HepG2 (cell line): ENCODE results near the gene ZNF556. TPM values are rescaled to one million over a fixed set of nuclear protein-coding genes. Genes with fewer than 3 reads are reported as not detected.
A peak's percentile ranks its signal among the peaks of the same experiment; 100 is the strongest.

ENCODE experiments used
- EEA1 ChIP-seq: sonication (generic); formaldehyde crosslinking; IDR thresholded peaks from 2 replicates; pipeline ENCODE4 v1.5.1; 2020; ENCODE audit warnings: mild to moderate bottlenecking, missing genetic modification reagents, borderline replicate concordance
- GTF3A ChIP-seq: sonication (generic); formaldehyde crosslinking; conservative IDR thresholded peaks from 2 replicates; pipeline ENCODE4 v1.4.0; 2020; ENCODE audit warnings: mild to moderate bottlenecking, missing genetic modification reagents
- JUNB ChIP-seq: sonication (generic); formaldehyde crosslinking; IDR thresholded peaks from 2 replicates; pipeline ENCODE4 v1.8.0; 2022; ENCODE audit warnings: missing genetic modification reagents, mild to moderate bottlenecking, borderline replicate concordance
- NR2F2 ChIP-seq: IDR thresholded peaks from 2 replicates; pipeline ENCODE4 v1.6.1; 2012; ENCODE audit warnings: low read depth, inconsistent platforms, borderline replicate concordance
- SPEN ChIP-seq: sonication (generic); formaldehyde crosslinking; IDR thresholded peaks from 2 replicates; pipeline ENCODE4 v1.5.1; 2020; ENCODE audit warnings: low read depth, mild to moderate bottlenecking, missing genetic modification reagents
- ZMYM2 ChIP-seq: sonication (generic); formaldehyde crosslinking; IDR thresholded peaks from 2 replicates; pipeline ENCODE4 v1.8.0; 2022; ENCODE audit warnings: mild to moderate bottlenecking, missing genetic modification reagents
- ZNF329 ChIP-seq: sonication (generic); formaldehyde crosslinking; IDR thresholded peaks from 2 replicates; pipeline ENCODE4 v1.9.0; 2021; ENCODE audit warnings: low read depth, mild to moderate bottlenecking, missing genetic modification reagents
- ZNF354B ChIP-seq: sonication (generic); formaldehyde crosslinking; IDR thresholded peaks from 2 replicates; pipeline ENCODE4 v1.8.0; 2022; ENCODE audit warnings: mild to moderate bottlenecking, missing genetic modification reagents
- ZNF768 ChIP-seq: sonication (generic); formaldehyde crosslinking; IDR thresholded peaks from 2 replicates; pipeline ENCODE4 v1.4.0; 2020; ENCODE audit warnings: missing genetic modification reagents
- ZNF772 ChIP-seq: sonication (generic); formaldehyde crosslinking; IDR thresholded peaks from 2 replicates; pipeline ENCODE4 v1.5.0; 2020; ENCODE audit warnings: mild to moderate bottlenecking, missing genetic modification reagents
- polyA plus RNA-seq, 8 experiments: library from polyadenylated mRNA; depleted of rRNA in 3 of 8; stranded (reverse) in 7 of 8; unstranded in 1 of 8; fragments of >200 nt; fragmentation: Illumina TruSeq in 4 of 8; extraction: Trizol in 4 of 8; gene quantifications; 2 replicates each; pipeline versions ENCODE4 v1.2.1 to v1.2.3, GENCODE V29; 2011 to 2016; ENCODE audit warnings: low read depth in 4 of 8, missing spikeins in 1 of 8, mixed read lengths in 1 of 8; ENCODE audit not compliant: insufficient read depth in 1 of 8
- total RNA-seq, 5 experiments: library from RNA; depleted of rRNA; stranded (reverse); fragments of >200 nt; fragmentation: Illumina TruSeq; extraction: Trizol; gene quantifications; 2 replicates each; pipeline ENCODE4 v1.2.3, GENCODE V29; 2016; ENCODE audit warnings: low read depth in 1 of 5
- TF ChIP-seq, protein P1 (sequence below): sonication (generic); formaldehyde crosslinking; IDR thresholded peaks from 2 replicates; pipeline ENCODE4 v1.5.0; 2020; ENCODE audit warnings: mild to moderate bottlenecking, missing genetic modification reagents, borderline replicate concordance
- TF ChIP-seq, protein P2 (sequence below): sonication (generic); formaldehyde crosslinking; IDR thresholded peaks from 2 replicates; pipeline ENCODE4 v1.4.0; 2020; ENCODE audit warnings: missing genetic modification reagents, borderline replicate concordance
- TF ChIP-seq, protein P3 (sequence below): sonication (generic); formaldehyde crosslinking; IDR thresholded peaks from 2 replicates; pipeline ENCODE4 v1.4.0; 2020; ENCODE audit warnings: missing genetic modification reagents

ZNF556 gene
- total and polyA plus RNA-seq, 2 of the 13 experiments (the other 11 are each of a cell fraction or from before 2014, with no cell fraction given) = 4.2 to 28.6 TPM

DNA sequence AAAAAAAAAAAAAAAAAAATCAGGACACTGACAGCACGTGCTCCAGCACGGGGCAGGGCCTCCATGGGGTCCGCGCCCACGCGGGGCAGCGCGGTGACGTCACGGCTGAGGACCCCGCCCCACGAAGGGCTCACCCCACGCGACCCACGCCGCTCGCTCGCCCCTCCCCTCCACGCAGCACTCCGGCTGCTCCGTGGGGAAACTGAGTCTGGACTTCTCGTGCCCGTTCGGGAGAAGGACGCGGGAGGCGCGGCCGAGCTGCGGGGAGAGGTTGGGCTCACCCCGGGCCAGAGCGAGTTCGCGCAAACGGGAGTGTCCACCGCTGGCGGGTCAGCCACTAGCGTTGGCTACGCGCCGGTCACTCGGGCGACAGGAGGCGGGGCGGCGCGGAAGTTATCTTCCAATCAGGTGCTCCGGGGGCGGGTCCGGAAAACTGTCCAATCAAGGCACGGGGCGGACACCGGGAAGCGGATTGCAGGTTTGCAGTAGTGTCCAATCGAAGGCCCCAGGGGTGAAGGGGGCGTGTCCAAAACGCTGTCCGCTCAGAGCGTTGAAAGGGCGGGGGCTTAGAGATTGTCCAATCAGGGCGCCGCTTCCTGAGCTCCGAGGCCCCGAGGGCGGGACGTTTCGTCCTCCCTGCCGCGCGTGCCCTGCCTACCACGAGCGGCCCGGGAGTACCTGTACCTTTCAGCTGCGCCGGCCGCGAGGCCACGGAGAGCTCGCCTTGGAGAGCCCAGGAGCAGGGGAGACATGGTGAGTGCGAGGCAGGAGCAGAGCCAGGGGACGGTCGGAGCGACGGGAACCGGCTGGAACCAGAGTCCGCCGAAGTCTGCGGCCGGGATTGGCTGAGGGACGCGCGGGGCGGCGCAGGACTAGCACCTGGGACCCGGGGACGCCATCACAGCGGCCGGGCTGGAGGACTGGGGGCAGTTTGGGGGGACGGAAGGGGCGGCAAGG is 33.4 kb downstream of the ZNF556 start, which contains the start of gene ZNF57 (continued):
- TF ChIP-seq, protein P1, sequence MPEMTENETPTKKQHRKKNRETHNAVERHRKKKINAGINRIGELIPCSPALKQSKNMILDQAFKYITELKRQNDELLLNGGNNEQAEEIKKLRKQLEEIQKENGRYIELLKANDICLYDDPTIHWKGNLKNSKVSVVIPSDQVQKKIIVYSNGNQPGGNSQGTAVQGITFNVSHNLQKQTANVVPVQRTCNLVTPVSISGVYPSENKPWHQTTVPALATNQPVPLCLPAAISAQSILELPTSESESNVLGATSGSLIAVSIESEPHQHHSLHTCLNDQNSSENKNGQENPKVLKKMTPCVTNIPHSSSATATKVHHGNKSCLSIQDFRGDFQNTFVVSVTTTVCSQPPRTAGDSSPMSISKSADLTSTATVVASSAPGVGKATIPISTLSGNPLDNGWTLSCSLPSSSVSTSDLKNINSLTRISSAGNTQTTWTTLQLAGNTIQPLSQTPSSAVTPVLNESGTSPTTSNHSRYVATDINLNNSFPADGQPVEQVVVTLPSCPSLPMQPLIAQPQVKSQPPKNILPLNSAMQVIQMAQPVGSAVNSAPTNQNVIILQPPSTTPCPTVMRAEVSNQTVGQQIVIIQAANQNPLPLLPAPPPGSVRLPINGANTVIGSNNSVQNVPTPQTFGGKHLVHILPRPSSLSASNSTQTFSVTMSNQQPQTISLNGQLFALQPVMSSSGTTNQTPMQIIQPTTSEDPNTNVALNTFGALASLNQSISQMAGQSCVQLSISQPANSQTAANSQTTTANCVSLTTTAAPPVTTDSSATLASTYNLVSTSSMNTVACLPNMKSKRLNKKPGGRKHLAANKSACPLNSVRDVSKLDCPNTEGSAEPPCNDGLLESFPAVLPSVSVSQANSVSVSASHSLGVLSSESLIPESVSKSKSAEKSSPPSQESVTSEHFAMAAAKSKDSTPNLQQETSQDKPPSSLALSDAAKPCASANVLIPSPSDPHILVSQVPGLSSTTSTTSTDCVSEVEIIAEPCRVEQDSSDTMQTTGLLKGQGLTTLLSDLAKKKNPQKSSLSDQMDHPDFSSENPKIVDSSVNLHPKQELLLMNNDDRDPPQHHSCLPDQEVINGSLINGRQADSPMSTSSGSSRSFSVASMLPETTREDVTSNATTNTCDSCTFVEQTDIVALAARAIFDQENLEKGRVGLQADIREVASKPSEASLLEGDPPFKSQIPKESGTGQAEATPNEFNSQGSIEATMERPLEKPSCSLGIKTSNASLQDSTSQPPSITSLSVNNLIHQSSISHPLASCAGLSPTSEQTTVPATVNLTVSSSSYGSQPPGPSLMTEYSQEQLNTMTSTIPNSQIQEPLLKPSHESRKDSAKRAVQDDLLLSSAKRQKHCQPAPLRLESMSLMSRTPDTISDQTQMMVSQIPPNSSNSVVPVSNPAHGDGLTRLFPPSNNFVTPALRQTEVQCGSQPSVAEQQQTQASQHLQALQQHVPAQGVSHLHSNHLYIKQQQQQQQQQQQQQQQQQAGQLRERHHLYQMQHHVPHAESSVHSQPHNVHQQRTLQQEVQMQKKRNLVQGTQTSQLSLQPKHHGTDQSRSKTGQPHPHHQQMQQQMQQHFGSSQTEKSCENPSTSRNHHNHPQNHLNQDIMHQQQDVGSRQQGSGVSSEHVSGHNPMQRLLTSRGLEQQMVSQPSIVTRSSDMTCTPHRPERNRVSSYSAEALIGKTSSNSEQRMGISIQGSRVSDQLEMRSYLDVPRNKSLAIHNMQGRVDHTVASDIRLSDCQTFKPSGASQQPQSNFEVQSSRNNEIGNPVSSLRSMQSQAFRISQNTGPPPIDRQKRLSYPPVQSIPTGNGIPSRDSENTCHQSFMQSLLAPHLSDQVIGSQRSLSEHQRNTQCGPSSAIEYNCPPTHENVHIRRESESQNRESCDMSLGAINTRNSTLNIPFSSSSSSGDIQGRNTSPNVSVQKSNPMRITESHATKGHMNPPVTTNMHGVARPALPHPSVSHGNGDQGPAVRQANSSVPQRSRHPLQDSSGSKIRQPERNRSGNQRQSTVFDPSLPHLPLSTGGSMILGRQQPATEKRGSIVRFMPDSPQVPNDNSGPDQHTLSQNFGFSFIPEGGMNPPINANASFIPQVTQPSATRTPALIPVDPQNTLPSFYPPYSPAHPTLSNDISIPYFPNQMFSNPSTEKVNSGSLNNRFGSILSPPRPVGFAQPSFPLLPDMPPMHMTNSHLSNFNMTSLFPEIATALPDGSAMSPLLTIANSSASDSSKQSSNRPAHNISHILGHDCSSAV (CRISPR knock-in tag) = no peak
- no peak for TF ChIP-seq NR2F2
- TF ChIP-seq GTF3A (CRISPR knock-in tag) = no peak
- TF ChIP-seq, protein P2, sequence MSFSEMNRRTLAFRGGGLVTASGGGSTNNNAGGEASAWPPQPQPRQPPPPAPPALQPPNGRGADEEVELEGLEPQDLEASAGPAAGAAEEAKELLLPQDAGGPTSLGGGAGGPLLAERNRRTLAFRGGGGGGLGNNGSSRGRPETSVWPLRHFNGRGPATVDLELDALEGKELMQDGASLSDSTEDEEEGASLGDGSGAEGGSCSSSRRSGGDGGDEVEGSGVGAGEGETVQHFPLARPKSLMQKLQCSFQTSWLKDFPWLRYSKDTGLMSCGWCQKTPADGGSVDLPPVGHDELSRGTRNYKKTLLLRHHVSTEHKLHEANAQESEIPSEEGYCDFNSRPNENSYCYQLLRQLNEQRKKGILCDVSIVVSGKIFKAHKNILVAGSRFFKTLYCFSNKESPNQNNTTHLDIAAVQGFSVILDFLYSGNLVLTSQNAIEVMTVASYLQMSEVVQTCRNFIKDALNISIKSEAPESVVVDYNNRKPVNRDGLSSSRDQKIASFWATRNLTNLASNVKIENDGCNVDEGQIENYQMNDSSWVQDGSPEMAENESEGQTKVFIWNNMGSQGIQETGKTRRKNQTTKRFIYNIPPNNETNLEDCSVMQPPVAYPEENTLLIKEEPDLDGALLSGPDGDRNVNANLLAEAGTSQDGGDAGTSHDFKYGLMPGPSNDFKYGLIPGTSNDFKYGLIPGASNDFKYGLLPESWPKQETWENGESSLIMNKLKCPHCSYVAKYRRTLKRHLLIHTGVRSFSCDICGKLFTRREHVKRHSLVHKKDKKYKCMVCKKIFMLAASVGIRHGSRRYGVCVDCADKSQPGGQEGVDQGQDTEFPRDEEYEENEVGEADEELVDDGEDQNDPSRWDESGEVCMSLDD (CRISPR knock-in tag) = no peak
- no peak for TF ChIP-seq ZNF329
- 0 out of 2 replicates have a peak, but pooled peaks have one; percentile 36 for TF ChIP-seq SPEN
- peak; percentile 56; the same call in 1 of the 2 replicates for TF ChIP-seq ZNF768 (CRISPR knock-in tag)
- no peak for TF ChIP-seq ZNF354B (CRISPR knock-in tag)
- TF ChIP-seq ZMYM2 (CRISPR knock-in tag) = peak; percentile 86; the same call in 1 of the 2 replicates
- TF ChIP-seq ZNF772 = 0 out of 2 replicates have a peak, but pooled peaks have one; percentile 8
- no peak for TF ChIP-seq JUNB
- TF ChIP-seq, protein P3, sequence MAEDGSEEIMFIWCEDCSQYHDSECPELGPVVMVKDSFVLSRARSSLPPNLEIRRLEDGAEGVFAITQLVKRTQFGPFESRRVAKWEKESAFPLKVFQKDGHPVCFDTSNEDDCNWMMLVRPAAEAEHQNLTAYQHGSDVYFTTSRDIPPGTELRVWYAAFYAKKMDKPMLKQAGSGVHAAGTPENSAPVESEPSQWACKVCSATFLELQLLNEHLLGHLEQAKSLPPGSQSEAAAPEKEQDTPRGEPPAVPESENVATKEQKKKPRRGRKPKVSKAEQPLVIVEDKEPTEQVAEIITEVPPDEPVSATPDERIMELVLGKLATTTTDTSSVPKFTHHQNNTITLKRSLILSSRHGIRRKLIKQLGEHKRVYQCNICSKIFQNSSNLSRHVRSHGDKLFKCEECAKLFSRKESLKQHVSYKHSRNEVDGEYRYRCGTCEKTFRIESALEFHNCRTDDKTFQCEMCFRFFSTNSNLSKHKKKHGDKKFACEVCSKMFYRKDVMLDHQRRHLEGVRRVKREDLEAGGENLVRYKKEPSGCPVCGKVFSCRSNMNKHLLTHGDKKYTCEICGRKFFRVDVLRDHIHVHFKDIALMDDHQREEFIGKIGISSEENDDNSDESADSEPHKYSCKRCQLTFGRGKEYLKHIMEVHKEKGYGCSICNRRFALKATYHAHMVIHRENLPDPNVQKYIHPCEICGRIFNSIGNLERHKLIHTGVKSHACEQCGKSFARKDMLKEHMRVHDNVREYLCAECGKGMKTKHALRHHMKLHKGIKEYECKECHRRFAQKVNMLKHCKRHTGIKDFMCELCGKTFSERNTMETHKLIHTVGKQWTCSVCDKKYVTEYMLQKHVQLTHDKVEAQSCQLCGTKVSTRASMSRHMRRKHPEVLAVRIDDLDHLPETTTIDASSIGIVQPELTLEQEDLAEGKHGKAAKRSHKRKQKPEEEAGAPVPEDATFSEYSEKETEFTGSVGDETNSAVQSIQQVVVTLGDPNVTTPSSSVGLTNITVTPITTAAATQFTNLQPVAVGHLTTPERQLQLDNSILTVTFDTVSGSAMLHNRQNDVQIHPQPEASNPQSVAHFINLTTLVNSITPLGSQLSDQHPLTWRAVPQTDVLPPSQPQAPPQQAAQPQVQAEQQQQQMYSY (CRISPR knock-in tag) = no peak
- no peak; the same call in 1 of the 2 replicates for TF ChIP-seq EEA1 (CRISPR knock-in tag)
